Endothelial cell (in vitro differentiated cells): ENCODE data around the gene NOS2. TPM values are rescaled to one million over a fixed set of nuclear protein-coding genes. Genes with fewer than 3 reads are reported as not detected.
"Not testable (repeated sequence)": the region's sequence is repeated elsewhere in the genome, so short reads cannot be mapped to it uniquely, and the experiment has no call there.

Experiments used
- DNase-seq: peaks from one replicate; pipeline ENCODE4 v3.0.0; 2021; ENCODE audit warnings: low spot score
- H3K27ac Mint-ChIP-seq: one replicate; pipeline ENCODE4 v1.8.0; 2021; ENCODE audit warnings: mixed read lengths, inconsistent platforms; ENCODE audit not compliant: unreplicated experiment
- H3K27me3 Mint-ChIP-seq: one replicate; pipeline ENCODE4 v1.8.0; 2021; ENCODE audit warnings: mild to moderate bottlenecking, moderate library complexity, mixed read lengths, inconsistent platforms; ENCODE audit not compliant: unreplicated experiment
- H3K36me3 Mint-ChIP-seq: one replicate; pipeline ENCODE4 v1.8.0; 2021; ENCODE audit warnings: mild to moderate bottlenecking, low read depth, mixed read lengths, inconsistent platforms; ENCODE audit not compliant: unreplicated experiment
- H3K4me1 Mint-ChIP-seq: one replicate; pipeline ENCODE4 v1.8.0; 2021; ENCODE audit warnings: mild to moderate bottlenecking, mixed read lengths, inconsistent platforms; ENCODE audit not compliant: unreplicated experiment
- H3K4me3 Mint-ChIP-seq: one replicate; pipeline ENCODE4 v1.8.0; 2021; ENCODE audit warnings: mild to moderate bottlenecking, mixed read lengths, inconsistent platforms; ENCODE audit not compliant: unreplicated experiment
- H3K9me3 Mint-ChIP-seq: one replicate; pipeline ENCODE4 v1.8.0; 2021; ENCODE audit warnings: mixed read lengths, inconsistent platforms; ENCODE audit not compliant: unreplicated experiment
- total RNA-seq: library from RNA; stranded (reverse); fragmentation: NEBNext Ultra II Directional; extraction: Animal tissue kit (Norgen Biotek cat#: 25700); gene quantifications from one replicate; pipeline ENCODE4 v1.2.1, GENCODE V29; 2021; ENCODE audit not compliant: unreplicated experiment
- TF ChIP-seq, protein P1 (sequence below): fragments of 200-600 bp; sonication (generic); IDR thresholded peaks from one replicate; pipeline ENCODE4 v1.5.0; 2021; ENCODE audit warnings: antibody characterized with exemption; ENCODE audit not compliant: unreplicated experiment

NOS2 gene
- total RNA-seq, 1 donor from 2014 or later, result 1.3 TPM

DNA sequence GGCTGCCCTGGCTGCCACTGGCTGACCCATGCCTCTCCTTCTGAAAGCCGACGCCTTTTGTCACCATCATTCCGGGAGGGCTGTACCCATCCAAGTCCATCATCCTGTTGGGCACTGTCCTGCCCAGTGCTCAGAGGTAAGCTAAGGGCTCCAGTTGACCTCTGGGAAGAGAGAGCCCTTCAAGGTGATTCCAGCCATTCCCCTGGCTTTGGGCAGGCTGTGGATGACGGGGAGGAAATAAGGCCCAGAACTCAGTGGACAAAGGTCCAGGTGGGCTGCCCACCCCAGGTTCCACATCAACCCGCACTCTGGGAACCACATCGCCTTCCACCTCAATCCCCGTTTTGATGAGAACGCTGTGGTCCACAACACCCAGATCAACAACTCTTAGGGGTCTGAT is 45.8 kb downstream of the NOS2 start:
- no peak for DNase-seq
- Mint-ChIP-seq H3K4me3 (no peak overlapping the region), H3K27ac (no peak overlapping the region), H3K9me3 (no peaks in the 10 kb centered on the region), H3K36me3 (no peaks in the 10 kb centered on the region), H3K4me1 (peaks cover 19% of the 10 kb centered on the region), H3K27me3 (peaks cover 2% of the 10 kb centered on the region)
- TF ChIP-seq, protein P1, sequence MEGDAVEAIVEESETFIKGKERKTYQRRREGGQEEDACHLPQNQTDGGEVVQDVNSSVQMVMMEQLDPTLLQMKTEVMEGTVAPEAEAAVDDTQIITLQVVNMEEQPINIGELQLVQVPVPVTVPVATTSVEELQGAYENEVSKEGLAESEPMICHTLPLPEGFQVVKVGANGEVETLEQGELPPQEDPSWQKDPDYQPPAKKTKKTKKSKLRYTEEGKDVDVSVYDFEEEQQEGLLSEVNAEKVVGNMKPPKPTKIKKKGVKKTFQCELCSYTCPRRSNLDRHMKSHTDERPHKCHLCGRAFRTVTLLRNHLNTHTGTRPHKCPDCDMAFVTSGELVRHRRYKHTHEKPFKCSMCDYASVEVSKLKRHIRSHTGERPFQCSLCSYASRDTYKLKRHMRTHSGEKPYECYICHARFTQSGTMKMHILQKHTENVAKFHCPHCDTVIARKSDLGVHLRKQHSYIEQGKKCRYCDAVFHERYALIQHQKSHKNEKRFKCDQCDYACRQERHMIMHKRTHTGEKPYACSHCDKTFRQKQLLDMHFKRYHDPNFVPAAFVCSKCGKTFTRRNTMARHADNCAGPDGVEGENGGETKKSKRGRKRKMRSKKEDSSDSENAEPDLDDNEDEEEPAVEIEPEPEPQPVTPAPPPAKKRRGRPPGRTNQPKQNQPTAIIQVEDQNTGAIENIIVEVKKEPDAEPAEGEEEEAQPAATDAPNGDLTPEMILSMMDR, result no peak

DNA sequence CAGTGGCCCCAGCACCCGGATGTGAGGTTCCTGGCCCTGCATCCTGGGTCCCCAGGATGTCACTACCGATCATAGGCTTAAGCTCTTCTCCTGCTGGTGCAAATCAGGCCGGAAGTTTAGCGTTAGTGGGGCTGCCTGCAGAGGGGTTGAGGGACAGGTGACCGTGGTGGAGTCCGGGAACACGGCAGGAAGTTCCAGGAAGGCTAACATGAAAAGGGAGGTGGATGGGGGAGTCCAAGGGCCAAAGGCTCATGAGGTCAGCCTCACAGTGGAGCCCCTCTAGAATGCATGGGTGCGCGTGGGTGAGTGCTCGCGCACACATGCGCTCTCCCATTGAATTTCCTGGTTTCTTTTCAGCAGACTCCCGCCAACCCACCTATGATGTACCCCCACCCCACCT is 46.6 kb downstream of the NOS2 start:
- H3K4me3 Mint-ChIP-seq, H3K27ac Mint-ChIP-seq, DNase-seq, H3K27me3 Mint-ChIP-seq, H3K36me3 Mint-ChIP-seq, H3K9me3 Mint-ChIP-seq: not testable (repeated sequence)
- peaks cover 17% of the 10 kb centered on the region for H3K4me1 Mint-ChIP-seq

DNA sequence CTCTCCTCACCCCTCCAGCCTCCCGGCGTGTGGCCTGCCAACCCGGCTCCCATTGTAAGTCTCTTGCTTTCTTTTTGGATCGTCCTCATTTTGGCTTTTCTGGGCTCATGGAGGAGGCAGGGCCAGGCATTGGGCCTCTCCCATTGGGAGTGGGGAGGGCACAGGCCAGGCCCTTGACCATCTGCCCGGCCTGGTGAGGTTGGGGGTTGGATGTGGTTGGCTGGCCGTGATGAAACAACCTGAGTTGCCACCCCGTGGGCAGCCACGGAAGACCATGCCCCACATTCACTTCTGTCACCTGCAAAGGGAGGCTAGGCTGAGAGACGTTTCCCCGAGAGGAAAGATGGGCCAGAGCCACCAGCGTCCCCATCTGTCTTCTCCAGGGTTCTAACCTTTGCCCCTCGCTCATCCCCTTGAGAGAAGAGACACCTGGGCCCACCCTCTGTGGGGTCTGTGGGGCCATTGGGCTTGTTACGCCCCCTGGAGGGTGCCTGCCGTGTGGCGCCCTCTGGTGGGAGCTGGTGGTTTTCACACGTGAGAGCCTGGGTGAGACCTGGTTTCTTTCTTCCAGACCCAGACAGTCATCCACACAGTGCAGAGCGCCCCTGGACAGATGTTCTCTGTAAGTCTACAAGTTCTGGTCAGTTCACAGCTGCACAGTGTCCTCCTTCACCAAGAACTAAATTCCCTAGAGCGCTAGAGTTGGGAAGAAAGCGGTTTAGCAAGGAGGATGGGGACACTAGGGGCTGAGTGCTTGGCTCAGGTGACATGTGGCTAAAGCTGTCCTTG is 47.3 kb downstream of the NOS2 start:
- peaks cover 15% of the 10 kb centered on the region for H3K4me1 Mint-ChIP-seq
- not testable (repeated sequence) for H3K27ac Mint-ChIP-seq, H3K27me3 Mint-ChIP-seq, H3K36me3 Mint-ChIP-seq, H3K9me3 Mint-ChIP-seq, H3K4me3 Mint-ChIP-seq, DNase-seq
- TF ChIP-seq, protein P1, result peak; percentile 30

DNA sequence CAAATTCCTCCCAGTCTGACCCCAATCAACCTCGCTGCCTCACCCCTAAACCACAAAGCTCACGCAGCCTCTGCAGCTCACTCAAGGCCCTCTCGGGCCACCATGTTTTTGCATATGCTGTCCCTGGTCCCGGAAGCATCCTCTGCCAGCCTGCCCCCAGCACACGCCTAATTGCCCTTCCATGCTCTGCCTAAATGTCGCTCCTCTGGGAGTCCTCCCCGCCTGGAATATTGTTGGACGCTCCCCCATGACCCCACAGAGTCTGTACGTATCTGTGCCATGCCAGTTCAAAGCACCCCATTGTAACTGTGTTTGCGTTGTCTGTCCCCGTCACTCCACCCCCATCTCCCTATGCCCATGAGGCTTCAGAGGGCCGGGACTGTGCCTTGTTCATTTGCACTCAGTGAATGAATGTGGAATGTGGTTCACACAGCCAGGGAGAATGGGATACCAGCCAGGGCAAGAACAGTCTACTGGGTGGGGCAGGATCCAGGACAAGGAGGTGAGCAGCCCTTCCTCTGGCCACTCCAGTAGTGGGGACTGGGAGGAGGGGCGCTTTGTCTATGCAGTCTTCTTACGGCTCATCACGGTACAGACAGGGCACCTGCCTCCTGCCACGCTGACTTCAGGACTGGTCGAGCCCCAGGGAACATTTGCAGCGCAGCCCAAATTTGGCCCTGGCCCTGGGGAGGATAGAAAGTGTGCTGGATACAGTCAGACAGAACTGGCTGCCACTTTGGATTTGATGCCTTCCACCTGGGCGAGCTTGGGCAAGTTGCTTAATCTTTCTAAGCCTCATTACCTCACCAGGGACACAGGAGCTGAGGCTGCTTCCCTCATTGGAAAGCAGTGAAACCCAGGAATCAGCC is 48.5 kb downstream of the NOS2 start:
- no peak for DNase-seq
- Mint-ChIP-seq H3K4me1 (peaks cover 3% of the 10 kb centered on the region), H3K9me3 (no peaks in the 10 kb centered on the region), H3K36me3 (no peaks in the 10 kb centered on the region), H3K27ac (no peak overlapping the region), H3K27me3 (peaks cover 2% of the 10 kb centered on the region), H3K4me3 (no peak overlapping the region)
- TF ChIP-seq, protein P1, result no peak

DNA sequence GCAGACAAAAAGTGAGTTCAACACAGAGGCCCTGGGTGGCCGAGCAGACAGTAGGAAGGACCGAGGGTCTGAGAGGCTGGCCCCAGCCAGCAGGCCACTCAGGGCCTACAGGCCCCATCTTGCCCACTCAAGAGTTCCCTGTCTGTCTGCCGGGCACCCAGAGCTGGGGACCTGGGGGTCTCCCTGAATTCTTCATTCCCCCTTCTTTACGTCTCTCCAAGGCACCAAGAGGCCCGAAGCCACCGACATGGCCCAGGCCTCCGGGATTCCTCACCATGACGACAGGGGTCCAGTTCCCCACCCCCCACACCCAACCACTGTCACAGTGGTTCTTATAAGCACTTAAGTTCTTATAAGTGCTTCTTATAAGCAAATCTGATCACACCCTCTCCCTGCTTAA is 49.2 kb downstream of the NOS2 start:
- TF ChIP-seq, protein P1, result no peak
- Mint-ChIP-seq H3K36me3 (no peaks in the 10 kb centered on the region), H3K4me3 (no peak overlapping the region), H3K9me3 (no peaks in the 10 kb centered on the region), H3K27ac (no peak overlapping the region), H3K27me3 (peaks cover 2% of the 10 kb centered on the region), H3K4me1 (no peaks in the 10 kb centered on the region)
- DNase-seq, result no peak

DNA sequence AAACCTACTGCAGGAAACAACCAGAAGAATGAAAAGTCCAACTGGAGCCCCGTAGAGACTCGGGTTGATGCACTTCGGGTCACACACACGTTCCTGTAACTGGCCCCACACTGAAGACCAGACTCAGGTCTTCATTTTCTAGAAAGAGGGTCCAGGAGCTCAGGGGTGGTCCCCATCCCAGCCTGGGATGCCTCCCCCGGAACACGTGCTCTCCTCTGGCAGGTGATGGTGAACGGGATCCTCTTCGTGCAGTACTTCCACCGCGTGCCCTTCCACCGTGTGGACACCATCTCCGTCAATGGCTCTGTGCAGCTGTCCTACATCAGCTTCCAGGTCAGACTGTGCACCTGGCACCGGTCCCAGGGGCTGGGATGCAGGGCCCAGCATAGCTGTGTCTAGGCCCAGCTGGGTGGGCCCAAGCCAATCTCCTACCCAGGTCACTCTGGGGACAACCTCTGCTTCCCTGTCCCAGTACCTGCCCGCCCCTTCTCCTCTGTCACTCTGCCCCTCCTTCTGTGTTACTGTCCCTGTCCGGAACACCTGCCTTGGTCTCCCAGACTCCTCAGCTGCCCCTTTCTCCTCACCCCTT is 50.7 kb downstream of the NOS2 start:
- not testable (repeated sequence) for H3K27ac Mint-ChIP-seq, H3K4me3 Mint-ChIP-seq, DNase-seq

More for the DNA sequence above, 50.7 kb downstream of the NOS2 start:
- not testable (repeated sequence) for H3K27me3 Mint-ChIP-seq, H3K4me1 Mint-ChIP-seq, H3K9me3 Mint-ChIP-seq, H3K36me3 Mint-ChIP-seq
